HEK293T (cell line): Measurements from ENCODE around the gene IFT80.

Source experiments
- BHLHE40 ChIP-seq: fragments of 450-650 bp; IDR thresholded peaks from 2 replicates; pipeline ENCODE4 v1.6.1; 2016; ENCODE audit warnings: mild to moderate bottlenecking, moderate library complexity, borderline replicate concordance
- FOXA1 ChIP-seq: fragments of 450-650 bp; IDR thresholded peaks from 2 replicates; pipeline ENCODE4 v1.6.1; 2016; ENCODE audit warnings: mild to moderate bottlenecking
- FOXM1 ChIP-seq: fragments of 450-650 bp; IDR thresholded peaks from 2 replicates; pipeline ENCODE4 v1.6.1; 2017; ENCODE audit warnings: mild to moderate bottlenecking, borderline replicate concordance
- LEF1 ChIP-seq: fragments of 450-650 bp; IDR thresholded peaks from 2 replicates; pipeline ENCODE4 v1.6.1; 2017; ENCODE audit warnings: mild to moderate bottlenecking, borderline replicate concordance
- SP1 ChIP-seq: fragments of 450-650 bp; IDR thresholded peaks from 2 replicates; pipeline ENCODE4 v1.6.1; 2017
- TARDBP ChIP-seq: fragments of 450-650 bp; IDR thresholded peaks from 2 replicates; pipeline ENCODE4 v1.6.1; 2016
- ZNF384 ChIP-seq: fragments of 450-650 bp; IDR thresholded peaks from 2 replicates; pipeline ENCODE4 v1.6.1; 2016
- TF ChIP-seq, protein P1 (sequence below): fragments of 450-650 bp; IDR thresholded peaks from 2 replicates; pipeline ENCODE4 v1.6.1; 2016

DNA sequence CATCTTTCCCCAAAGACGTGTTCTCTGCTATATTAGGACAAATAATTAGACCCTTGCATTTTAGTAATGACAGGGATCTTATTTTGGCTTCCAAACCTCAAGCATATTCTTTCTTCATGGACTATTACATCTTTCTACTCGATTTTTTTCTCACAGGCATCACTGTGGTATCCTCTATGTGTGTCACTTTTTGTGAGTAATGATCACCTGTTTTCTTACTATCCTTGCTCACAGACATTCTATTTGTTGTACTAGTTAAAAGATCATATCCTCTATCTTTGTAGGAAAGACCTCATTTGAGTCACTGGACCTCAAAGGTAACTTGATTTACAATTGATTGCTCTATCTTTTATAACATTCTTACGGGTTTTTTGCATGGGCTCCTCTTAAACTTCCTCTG lies 167.0 kb downstream of the IFT80 start:
- TF ChIP-seq SP1 (no peak), ZNF384 (no peak), FOXA1 (no peak), TARDBP (no peak), BHLHE40 (no peak), FOXM1 (no peak), LEF1 (no peak)
- TF ChIP-seq, protein P1, sequence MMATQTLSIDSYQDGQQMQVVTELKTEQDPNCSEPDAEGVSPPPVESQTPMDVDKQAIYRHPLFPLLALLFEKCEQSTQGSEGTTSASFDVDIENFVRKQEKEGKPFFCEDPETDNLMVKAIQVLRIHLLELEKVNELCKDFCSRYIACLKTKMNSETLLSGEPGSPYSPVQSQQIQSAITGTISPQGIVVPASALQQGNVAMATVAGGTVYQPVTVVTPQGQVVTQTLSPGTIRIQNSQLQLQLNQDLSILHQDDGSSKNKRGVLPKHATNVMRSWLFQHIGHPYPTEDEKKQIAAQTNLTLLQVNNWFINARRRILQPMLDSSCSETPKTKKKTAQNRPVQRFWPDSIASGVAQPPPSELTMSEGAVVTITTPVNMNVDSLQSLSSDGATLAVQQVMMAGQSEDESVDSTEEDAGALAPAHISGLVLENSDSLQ = no peak
